IMR-90 (cell line): Measurements from ENCODE around the gene AVPI1.

Source experiments
- MAFK ChIP-seq: IDR thresholded peaks from 2 replicates; pipeline ENCODE4 v1.6.1; 2012; ENCODE audit warnings: low read depth, low read length, improper control_type of control experiment
- SMC3 ChIP-seq: fragments of 150-350 bp; IDR thresholded peaks from 2 replicates; pipeline ENCODE4 v1.6.1; 2016; ENCODE audit warnings: low read depth, mild to moderate bottlenecking, antibody characterized with exemption, low read length, moderate library complexity

DNA sequence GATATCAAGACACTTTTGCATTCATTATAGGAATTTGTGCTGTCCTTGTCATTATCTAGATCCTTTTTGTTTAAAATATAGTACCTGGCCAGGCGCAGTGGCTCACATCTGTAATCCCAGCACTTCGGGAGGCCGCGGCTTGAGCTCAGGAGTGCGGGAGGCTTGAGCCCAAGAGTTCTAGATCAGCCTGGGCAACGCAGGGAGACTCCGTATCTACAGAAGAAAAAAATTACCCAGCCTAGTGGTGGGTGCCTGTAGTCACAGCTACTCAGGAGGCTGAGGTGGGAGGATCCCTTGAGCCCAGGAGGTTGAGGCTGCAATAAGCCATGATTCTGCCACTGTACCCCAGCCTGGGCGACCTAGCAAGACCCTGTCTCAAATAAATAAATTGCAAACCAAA, 53.1 kb downstream of the AVPI1 start:
- no peak for TF ChIP-seq MAFK
- TF ChIP-seq SMC3 = no peak
